Thoracic aorta (tissue), 2 donors: ENCODE measurements around the gene PRKD2. TPM values are rescaled to one million over a fixed set of nuclear protein-coding genes. Genes with fewer than 3 reads are reported as not detected.

Experiments
- ATAC-seq: fragments of 150-250 bp; one replicate; pipeline ENCODE4 v1.8.0; 2017; ENCODE audit warnings: low read depth; ENCODE audit not compliant: insufficient number of reproducible peaks, low FRiP score
- DNase-seq: peaks from one replicate; pipeline ENCODE4 v3.0.0-alpha.2; 2020; ENCODE audit warnings: low spot score
- H3K27ac ChIP-seq, 2 donors: fragments of 200-600 bp; sonication (generic); 1 replicate in 1 of 2; 2 replicates in 1 of 2; pipeline ENCODE4 v1.5.1; 2016; ENCODE audit warnings: mild to moderate bottlenecking in 2 of 2, moderate library complexity in 2 of 2
- H3K27me3 ChIP-seq: fragments of 200-600 bp; sonication (generic); replicated peaks from 2 replicates; pipeline ENCODE4 v1.6.0; 2016; ENCODE audit warnings: mild to moderate bottlenecking; ENCODE audit not compliant: insufficient read depth
- H3K36me3 ChIP-seq: fragments of 200-600 bp; sonication (generic); one replicate; pipeline ENCODE4 v1.5.1; 2016
- H3K4me1 ChIP-seq, 2 donors: fragments of 200-600 bp; sonication (generic); 1 replicate in 1 of 2; 2 replicates in 1 of 2; pipeline versions ENCODE4 v1.5.1 to v1.6.0; 2016; ENCODE audit warnings: low read depth in 2 of 2, mild to moderate bottlenecking in 1 of 2; ENCODE audit not compliant: control insufficient read depth in 1 of 2
- H3K4me3 ChIP-seq: fragments of 200-600 bp; sonication (generic); 2 replicates; pipeline ENCODE4 v1.5.1; 2016; ENCODE audit warnings: mild to moderate bottlenecking
- H3K9me3 ChIP-seq: fragments of 200-600 bp; sonication (generic); 2 replicates; pipeline ENCODE4 v1.5.1; 2016
- total RNA-seq, 2 donors: library from RNA; depleted of rRNA; stranded (reverse); fragments of >200 nt; gene quantifications; one replicate each; pipeline versions ENCODE4 v1.1.0 to v1.2.3, GENCODE V29; 2016
- TF ChIP-seq, protein P1 (sequence below): fragments of 200-600 bp; sonication (generic); IDR thresholded peaks from one replicate; pipeline ENCODE4 v1.5.1; 2019; ENCODE audit warnings: antibody characterized with exemption

Gene PRKD2
- total RNA-seq, 2 donors from 2014 or later = 21.4 to 53.6 TPM

DNA sequence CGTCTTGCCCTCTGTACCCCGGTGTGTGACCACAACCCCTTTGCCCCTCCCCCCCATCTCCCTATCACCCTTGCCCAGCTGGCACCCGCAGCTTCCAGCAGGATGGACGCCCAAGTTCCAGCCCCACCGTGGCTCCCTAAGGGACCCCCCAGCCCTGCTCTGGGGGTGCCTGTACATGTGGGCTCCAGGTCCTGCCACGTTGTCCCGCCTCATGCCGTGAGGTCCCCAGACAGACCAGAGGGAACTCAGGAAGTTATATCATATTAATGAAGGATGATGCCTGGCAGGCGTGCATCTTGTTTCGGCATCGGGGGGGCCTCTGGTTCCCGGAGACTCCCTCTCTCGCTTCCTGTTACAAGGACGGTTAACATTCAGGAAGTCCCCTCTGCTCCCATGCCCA, 90.5 kb downstream of the PRKD2 start:
- Histone ChIP-seq H3K27ac (peak overlapping the region; percentile 96 to 100), H3K4me3 (no peak overlapping the region), H3K27me3 (no peaks in the 10 kb centered on the region), H3K36me3 (no peaks in the 10 kb centered on the region), H3K9me3 (no peaks in the 10 kb centered on the region), H3K4me1 (peaks cover 38 to 80% of the 10 kb centered on the region in 2 donors)
- no peak for ATAC-seq
- DNase-seq = no peak
- TF ChIP-seq, protein P1, sequence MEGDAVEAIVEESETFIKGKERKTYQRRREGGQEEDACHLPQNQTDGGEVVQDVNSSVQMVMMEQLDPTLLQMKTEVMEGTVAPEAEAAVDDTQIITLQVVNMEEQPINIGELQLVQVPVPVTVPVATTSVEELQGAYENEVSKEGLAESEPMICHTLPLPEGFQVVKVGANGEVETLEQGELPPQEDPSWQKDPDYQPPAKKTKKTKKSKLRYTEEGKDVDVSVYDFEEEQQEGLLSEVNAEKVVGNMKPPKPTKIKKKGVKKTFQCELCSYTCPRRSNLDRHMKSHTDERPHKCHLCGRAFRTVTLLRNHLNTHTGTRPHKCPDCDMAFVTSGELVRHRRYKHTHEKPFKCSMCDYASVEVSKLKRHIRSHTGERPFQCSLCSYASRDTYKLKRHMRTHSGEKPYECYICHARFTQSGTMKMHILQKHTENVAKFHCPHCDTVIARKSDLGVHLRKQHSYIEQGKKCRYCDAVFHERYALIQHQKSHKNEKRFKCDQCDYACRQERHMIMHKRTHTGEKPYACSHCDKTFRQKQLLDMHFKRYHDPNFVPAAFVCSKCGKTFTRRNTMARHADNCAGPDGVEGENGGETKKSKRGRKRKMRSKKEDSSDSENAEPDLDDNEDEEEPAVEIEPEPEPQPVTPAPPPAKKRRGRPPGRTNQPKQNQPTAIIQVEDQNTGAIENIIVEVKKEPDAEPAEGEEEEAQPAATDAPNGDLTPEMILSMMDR = no peak

DNA sequence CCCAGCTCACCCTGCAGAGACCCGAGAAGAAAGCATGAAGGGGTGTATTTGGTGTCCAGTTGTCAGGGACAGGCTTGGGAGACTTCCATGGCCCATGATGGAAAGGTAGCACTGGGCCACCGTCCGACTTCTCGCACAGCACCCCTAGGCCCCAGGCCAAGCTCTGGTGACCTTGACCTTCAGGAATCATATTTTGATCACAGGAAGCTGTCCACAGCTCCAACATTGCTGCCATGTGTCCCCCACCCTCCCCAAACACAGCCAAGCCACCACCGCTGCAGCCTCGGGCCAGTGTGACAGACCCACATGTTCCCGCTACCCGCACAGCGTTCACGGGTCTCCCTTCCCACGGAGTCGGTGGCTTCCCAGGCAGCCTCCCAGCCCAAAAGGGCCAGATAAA, 91.2 kb downstream of the PRKD2 start:
- DNase-seq = no peak
- no peak for ATAC-seq
- TF ChIP-seq, protein P1 = no peak
- Histone ChIP-seq H3K4me3 (peak overlapping the region; percentile 34), H3K4me1 (peaks cover 38 to 80% of the 10 kb centered on the region in 2 donors), H3K36me3 (no peaks in the 10 kb centered on the region), H3K9me3 (no peaks in the 10 kb centered on the region), H3K27me3 (no peaks in the 10 kb centered on the region), H3K27ac (peak overlapping the region; percentile 96 to 100)

DNA sequence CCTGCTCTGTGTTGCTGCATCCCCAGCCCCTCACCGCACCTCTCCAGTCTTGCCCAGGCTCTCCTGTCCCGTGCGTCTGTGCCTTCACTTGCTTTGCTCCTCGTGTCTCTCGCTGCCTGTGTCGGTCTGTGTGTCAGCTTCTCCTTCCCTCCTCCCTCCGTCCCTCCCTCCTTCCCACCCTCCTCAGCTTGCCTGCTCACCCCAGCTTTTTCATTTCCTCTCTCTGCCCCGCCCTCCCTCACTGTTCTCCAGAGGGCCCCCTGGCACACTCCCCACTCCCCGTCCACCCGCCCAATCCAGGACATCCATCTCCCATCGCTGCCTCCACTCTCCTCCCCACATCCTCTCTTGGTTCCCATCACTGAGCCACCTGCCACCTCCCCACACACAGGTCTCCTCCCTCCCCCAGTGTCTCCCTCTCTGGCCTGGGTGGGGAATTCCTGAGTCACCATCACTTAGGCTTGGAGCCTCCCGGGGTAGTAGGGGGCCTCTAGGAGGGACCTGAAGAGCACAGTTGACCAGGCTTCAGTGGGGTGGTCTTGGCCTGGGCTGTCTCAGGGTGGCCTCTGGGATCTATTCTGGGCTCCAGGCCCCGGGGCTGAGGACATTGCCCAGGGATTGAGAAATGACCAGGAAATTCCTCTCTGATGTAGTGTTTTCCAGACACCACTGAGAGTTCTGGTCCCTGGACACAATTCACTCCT, 91.8 kb downstream of the PRKD2 start, which contains the start of gene PTGIR:
Gene PTGIR, minus strand, starts transcription at position 132 of the 704 bp plus-strand sequence. CDS start 864 bp downstream, outside the sequence.
- DNase-seq (peak; percentile 82), ATAC-seq (peak; percentile 56)
- Histone ChIP-seq H3K27ac (peak within 1 kb of the TSS; percentile 96 to 100), H3K27me3 (no peaks in the 10 kb centered on the region), H3K4me3 (peak within 1 kb of the TSS; percentile 75), H3K36me3 (no peaks in the 10 kb centered on the region), H3K9me3 (no peaks in the 10 kb centered on the region), H3K4me1 (peaks cover 43 to 79% of the 10 kb centered on the region in 2 donors)
- TF ChIP-seq, protein P1 = no peak

Other genes with a start within 250 kb of the PRKD2 start
- gene PNMA8A, start 245.6 kb downstream of the PRKD2 start, total RNA-seq = 10 to 100 TPM in 1 of 2 donors, 1 to 10 TPM in 1; 5.1 to 14.6 TPM
- gene PNMA8B, start 221.2 kb downstream of the PRKD2 start, total RNA-seq = 1 to 10 TPM; 4.4 to 4.9 TPM
- gene CALM3, start 115.8 kb downstream of the PRKD2 start, total RNA-seq = 100 to 1,000 TPM; 181 to 202 TPM
- gene PTGIR, start 92.0 kb downstream of the PRKD2 start, total RNA-seq = 100 to 1,000 TPM; 106 to 207 TPM
- gene GNG8, start 80.9 kb downstream of the PRKD2 start, total RNA-seq = not detected
- 100 to 1,000 TPM; 118 to 138 TPM for gene DACT3, start 55.9 kb downstream of the PRKD2 start, total RNA-seq
- gene FKRP, start 28.9 kb upstream of the PRKD2 start, total RNA-seq = 10 to 100 TPM; 20.6 to 99.2 TPM
- gene STRN4, start 29.3 kb upstream of the PRKD2 start, total RNA-seq = 10 to 100 TPM; 60.9 to 66.7 TPM
- gene SLC1A5, start 71.5 kb upstream of the PRKD2 start, total RNA-seq = 10 to 100 TPM; 48.7 to 66.2 TPM
- 10 to 100 TPM; 76.5 to 93.8 TPM for gene AP2S1, start 133.7 kb upstream of the PRKD2 start, total RNA-seq
- 10 to 100 TPM; 42.9 to 51.1 TPM for gene ARHGAP35, start 143.9 kb upstream of the PRKD2 start, total RNA-seq